GDM1 (cell line): ENCODE measurements around the gene NUB1.
A peak's percentile ranks its signal among the peaks of the same experiment; 100 is the strongest.

ENCODE experiments used
- DNase-seq: peaks from one replicate; lab custom pipeline; 2025; lab: John Stamatoyannopoulos, UW

The NUB1 gene

DNA sequence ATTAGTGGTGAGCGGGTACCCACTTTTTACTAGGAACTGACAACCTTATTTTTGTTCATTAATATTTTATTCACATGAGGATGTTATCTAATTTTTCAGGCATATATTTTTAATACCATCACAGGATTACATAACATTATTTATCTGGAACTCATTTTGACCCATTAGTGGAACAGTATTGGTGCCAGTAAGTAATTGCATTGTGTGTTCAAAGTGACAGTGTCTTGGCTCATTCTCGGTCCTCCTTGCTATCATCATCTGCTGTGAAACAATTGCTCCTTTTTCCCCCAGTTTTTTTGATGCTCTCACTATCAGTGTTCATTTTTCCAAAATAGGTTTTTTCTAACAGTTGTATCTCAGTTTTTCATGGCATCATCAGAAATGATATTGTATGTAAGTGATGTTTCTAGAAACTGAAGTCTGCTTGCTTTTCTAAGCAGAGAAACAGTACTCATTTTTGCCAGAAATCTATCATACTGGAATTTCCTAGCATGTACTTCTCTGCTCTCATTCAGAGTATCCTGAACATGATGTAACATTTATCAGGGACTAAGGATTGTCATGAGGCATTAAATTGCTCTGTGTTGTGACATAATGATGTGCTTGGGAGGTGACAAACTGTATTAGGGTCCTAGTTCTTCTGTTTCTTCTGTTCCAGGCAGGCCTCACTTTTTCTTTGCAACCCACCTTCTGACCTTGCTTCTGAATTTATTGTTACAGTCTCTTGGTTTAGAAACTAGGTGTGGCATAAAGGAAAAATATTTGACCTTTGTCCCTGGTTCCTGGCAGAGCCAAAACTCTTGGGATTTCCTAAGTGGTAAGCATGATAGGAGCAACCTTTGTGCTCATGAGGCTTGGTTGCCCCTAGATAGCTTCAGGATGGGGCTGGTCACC, 4.2 kb downstream of the NUB1 start:
- DNase-seq, result no peak

DNA sequence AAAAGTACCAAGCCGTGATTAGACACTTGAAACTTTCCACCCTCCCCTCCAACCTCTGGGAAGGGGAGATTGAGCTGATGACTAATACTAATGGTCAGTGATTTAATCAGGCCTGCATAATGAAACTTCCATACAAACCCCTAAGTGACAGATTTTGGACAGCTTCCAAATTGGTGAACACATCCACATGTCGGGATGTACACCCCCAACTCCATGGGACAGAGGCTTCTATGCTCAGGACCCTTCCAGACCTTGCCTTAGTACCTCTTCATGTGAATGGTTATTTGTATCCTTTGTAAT, 4.8 kb downstream of the NUB1 start:
- no peak for DNase-seq

DNA sequence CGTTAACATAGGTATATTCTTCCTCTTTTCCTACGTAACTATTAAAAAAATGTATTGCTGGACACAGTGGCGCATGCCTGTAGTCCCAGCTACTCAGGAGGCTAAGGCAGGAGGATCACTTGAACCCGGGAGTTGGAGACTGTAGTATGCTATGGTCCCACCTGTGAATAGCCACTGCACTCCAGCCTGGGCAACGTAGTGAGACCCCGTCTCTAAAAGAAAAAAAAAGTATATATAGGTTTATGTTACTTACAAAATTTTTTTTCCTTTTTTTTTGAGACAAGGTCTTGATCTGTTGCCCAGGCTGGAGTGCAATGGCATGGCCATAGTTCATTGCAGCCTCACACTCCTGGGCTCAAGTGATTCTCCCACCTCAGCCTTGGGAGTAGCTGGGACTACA, 5.6 kb downstream of the NUB1 start:
- no peak for DNase-seq

DNA sequence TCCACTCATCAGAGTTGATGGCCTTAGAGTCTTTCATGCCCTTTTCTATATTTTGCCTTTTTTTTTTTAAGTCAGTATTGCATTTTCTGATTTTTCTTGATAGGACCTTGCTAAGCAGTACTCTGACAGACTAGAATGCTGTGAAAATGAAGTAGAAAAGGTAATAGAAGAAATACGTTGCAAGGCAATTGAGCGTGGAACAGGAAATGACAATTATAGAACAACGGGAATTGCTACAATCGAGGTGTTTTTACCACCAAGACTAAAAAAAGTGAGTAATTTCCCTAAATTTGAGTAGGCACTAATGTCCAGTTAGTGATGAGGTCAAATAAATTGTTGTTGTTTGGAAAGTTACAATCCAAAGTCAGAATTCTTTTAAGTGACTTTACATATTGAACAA, 7.4 kb downstream of the NUB1 start:
- DNase-seq, result no peak

DNA sequence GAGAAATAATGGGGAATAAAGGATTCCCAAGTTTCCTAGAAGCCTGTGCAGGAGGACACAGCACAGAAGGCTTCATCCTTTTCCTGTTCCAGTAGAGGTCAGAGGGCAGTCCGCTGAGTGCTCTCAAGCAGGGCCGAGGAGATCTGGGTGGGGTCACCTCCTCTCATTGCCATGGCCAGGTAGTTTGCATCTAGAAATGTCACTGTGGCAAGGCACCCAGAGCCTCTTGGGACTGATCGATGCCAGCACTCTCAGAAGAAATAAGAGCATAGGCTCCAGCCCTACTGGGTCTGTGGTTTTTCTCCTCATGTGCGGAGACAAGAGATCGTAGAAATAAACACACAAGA, 7.9 kb downstream of the NUB1 start:
- no peak for DNase-seq

DNA sequence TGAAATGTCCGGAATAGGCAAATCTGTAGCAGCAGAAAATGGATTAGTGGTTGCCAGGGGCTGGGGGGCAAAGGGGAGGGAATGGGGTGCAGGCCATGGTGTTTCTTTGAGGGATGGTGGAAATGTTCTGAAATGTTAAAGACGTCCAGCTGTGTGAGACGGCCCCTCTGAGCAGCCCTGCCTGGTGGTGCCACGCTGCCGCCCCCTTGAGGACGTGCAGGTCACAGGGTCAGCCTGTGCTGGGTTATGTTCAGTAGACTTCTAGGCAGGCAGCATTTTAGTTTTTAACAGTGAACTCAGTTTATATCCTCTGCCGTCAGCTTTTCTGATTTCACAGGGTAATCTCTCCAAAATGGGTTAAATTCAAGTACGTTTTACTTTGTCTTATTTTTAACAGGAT, 9.4 kb downstream of the NUB1 start:
- no peak for DNase-seq

DNA sequence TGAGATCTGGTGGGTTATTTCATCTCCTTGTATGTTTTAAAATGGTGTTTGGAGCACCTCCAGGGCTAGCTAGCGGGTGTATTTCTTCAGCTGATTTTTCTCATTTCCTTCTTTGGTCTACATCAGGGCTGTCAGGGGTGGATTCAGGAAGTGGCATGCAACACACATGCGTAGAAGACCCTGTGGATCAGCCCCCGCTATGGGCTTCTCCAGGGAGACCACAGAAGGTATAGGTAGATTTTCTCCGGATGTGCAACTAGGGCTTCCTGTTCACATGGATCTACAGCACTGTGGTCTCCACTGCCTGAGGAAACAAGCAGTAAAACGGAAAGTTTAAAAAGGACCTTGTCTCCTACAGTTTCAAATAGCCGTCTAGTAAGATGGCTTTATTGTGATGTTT, 10.4 kb downstream of the NUB1 start:
- peak; percentile 81 for DNase-seq

DNA sequence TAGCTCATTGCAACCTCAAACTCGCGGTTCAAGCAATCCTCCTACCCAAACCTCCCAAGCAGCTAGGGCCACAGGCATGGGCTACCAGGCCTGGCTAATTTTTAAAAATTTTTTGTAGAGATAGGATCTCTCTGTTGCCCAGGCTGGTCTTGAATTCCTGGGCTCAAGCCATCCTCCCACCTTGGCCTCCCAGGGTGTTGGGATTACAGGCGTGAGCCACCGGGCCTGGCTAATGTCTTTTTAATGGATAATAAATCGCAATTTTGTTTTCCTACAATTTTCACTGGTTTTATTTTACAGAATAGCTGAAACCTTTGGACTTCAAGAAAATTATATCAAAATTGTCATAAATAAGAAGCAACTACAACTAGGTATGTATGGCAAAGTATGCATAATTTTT, 10.9 kb downstream of the NUB1 start:
- DNase-seq, result no peak

DNA sequence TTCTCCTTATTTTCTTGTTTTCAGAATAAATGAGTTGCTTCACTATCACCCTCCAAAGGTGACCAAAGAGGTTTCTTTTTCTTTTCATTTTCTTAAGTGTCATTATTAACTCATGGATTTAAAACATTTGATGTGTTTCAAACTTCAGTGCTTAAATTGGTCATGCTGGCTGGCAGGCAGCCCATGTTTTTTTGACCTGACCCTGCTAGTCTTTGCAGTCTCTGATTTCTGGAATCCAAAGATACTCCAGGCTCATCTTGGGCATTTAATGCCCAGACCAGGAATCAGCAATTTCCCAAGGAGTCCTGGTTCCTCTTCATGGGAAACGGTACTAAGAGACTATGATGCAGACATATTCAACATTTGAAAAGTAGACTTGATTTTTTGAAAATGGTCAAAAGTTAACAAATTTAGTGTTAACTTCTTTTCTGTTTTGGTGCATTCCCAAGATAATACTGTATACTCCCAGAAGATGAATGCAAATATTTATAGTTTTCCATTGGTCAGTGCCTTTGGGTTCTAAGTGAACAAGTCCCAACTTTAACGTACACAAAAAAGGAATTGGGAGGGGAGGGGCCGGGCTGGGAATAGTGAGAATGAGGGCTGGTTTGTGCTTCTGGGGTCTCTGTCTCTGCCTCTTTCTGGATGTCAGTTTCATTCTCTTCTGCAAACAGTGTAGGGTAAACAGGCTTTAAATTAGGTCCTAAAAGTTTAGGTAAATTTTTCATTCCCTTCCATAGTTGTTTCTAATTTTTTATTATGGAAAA, 19.8 kb downstream of the NUB1 start:
- DNase-seq, result no peak

DNA sequence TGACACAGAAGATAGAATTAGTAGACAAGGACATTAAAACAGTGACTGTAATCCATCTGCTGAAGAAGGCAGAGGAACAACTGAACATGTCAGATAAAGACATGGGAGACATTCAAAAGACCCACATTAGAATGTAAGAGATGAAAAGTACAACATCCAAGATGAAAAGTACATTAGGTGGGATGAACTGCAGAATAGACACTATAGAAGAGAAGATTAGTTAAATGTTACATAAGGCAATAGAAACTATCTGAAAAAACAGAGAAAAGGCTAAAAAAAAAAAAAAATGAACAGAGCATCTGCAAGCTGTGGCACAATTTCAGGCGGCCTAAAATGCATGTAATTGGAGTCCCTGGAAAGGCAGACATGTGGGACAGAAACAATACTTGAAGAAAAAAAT, 21.6 kb downstream of the NUB1 start:
- DNase-seq, result no peak

DNA sequence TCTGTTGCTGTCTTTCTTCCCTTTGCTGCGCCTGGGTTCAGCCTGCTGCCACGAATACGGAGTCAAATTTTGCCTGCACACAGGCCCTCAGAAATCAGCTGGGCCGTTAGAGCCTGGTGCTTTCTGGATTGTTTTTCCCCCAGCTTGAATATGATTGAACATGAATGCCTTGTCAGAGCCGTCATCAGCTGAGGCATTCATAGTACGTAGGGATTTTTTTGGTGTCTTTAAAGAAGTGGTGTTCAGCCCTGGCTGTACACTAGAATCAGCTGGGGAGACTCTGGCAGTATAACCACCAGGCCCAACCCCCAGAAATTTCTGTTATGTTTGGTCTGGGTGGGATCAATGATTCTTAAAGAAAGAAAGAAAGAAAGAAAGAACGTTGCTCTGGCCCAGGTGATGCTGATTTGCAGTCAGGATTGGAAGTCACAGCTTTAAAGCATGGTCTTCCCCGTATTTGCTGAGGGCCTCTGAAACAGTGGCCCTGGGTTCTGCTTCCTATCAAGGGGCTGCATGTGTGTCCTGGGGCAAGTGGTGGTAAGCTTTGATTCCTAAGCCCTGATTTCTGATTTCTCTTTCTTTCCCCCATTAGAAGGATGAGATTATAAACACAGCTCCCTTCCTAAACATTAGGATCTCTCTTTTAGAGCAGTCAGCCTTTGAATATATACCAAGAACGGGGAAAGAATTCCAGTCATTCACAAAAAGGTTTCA, 24.7 kb downstream of the NUB1 start:
- DNase-seq, result no peak

DNA sequence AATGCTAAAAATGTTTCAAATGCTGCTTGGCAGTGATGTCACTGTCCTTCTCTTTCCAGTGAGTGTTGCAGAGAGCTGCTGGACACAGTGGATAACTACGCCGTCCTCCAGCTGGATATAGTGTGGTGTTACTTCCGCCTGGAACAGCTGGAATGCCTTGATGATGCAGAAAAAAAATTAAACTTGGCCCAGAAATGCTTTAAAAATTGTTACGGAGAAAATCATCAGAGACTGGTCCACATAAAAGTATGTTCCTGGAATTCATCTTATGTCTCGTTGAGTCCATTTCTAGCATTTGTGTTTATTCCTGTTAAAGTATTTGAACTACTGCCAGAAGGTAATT, 25.2 kb downstream of the NUB1 start:
- DNase-seq, result no peak

DNA sequence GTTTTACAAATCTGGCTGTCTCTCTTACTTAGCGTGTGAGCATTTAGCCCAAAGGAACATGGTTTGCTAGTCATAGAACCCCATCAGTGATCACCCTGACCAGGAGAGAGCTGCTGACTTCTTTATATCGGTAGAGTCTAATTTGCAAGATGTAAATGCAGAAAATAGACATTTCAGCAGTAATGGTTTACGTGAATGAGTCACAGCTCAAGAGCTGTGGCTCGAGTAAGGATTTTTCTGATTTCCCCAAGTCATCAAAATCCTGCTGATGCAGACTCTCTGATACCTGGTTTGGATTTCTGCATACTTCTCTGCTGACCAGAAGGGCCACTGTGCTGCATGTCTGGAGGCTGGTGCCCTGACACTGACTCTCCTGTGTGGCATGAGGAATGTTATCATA, 25.7 kb downstream of the NUB1 start:
- DNase-seq, result no peak

DNA sequence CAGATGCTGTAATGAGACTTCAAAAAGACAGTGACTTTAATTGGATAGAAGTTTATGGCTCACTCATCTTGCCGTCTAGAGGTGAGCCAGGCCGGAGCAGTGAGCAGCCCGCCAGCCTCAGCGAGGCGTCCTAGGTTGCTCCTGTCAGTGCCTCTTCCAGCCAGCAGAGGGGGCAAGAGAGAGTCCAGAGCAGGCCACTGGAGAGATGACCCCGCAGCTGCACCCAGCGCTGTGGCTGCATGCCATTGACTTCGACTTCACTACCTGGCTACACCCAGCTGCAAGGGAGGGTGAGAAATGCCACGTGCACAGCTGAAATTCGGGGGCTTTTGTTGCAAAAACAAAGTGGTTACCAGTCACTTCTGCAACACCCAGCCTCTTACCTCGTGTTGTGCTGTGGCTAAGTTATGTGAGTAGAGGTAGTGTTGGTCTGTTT, 26.5 kb downstream of the NUB1 start:
- peak; percentile 31 for DNase-seq

DNA sequence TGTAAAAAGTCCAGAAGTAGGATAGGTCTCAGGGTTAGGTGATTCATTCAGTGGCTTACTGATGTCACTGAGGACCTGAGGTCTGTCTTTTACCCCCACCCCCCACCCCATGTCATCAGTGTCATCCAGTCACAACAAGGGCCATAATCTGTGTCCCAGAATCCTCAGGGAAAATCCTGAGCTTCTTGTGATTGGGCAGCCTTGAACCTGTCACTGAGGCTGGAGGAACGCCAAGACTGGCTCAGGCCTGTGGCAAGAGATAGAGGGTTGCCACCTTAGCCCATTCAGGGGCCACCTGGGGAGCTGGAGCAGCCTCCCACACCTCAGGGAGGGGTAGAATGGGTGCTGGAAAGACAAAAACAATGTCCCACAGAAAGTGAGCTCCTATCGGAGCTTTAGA, 29.7 kb downstream of the NUB1 start:
- no peak for DNase-seq

DNA sequence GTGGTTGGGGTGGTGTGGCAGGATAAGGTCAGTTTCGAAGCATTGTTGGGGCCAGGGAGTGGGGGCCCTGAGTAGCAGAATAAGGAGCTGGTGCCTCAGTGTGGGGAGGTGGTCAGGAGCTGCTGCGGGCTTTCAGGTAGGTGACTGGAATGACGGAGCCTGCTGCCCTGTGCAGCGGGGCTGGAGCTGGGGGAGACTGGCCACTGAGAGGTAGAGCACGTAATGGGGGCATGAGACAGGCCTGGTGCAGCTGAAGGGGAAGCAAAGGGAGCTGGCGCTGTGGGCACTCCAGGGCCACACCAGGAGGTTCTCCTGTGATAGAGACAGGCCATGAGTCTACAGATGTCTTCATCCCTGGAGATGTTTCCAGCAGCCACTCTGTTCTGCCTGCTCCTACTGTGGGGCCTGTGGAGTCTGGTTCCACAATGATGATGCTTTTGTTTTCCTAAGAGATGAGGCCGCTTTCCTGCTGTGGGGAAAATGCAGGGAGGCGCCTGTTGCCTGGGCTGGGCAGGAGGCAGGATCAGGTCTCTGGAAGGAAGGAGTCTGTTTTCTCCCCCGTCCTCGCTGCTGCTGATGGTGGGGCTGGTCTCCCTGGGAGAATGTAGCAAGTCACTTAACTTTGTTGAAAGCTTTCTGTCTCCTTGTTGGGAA, 31.1 kb downstream of the NUB1 start:
- no peak for DNase-seq

DNA sequence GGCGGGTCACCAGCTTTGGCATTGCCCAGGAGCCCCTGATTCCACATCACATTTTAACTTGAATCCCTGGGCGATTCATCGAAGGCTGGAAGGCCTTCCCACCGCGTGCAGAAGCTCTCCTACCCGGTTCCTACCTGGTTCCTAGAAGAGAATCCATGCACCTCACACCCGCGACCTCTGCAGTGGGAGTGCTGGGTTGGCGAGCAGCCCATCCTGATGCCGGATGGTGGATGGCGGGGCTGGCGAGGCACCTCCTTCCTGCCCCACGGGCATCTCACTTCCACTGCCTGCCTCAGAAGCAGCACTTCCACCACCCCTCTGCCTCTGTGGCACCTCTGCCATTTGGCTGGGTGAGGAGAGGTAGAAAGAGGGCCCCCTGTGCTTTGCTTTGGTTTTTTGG, 32.0 kb downstream of the NUB1 start:
- DNase-seq, result no peak

DNA sequence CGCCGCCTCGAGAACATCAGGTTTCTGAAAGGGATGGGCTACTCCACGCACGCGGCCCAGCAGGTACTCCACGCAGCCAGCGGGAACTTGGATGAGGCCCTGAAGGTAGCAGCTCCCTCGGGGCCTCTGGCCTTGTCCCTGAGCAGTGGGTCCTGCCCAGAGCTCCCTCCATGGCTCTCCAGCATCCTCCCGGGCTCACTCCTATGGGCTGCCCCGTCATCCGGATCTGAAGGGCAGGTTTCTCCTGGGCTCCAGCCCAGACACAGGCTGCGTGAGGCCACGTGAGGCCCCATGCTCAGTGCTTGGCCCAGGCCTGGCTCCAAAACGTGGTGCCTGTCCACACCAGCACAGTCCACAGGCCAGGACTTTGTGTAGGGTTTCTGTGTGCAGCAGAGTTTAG, 32.5 kb downstream of the NUB1 start:
- no peak for DNase-seq

DNA sequence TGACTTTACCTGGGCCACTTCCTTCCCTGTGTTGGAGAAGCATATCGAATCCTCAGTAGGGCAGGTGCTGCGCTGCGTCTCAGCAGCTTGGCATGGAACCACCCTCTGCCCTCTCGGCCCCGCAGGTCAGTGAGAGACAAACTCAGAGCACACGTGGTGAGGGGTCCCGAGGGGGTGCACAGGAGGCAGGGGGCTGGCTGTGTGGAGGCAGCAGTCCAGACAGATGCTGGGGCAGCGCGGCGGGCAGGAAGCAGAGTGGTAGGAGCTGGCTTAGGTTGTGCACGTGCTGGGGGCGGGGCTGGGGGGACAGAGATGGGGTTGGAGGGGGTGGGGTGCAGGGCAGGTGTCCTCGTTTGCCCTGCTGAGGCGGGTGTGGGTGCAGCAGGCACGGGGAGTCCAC, 33.1 kb downstream of the NUB1 start:
- DNase-seq, result no peak

DNA sequence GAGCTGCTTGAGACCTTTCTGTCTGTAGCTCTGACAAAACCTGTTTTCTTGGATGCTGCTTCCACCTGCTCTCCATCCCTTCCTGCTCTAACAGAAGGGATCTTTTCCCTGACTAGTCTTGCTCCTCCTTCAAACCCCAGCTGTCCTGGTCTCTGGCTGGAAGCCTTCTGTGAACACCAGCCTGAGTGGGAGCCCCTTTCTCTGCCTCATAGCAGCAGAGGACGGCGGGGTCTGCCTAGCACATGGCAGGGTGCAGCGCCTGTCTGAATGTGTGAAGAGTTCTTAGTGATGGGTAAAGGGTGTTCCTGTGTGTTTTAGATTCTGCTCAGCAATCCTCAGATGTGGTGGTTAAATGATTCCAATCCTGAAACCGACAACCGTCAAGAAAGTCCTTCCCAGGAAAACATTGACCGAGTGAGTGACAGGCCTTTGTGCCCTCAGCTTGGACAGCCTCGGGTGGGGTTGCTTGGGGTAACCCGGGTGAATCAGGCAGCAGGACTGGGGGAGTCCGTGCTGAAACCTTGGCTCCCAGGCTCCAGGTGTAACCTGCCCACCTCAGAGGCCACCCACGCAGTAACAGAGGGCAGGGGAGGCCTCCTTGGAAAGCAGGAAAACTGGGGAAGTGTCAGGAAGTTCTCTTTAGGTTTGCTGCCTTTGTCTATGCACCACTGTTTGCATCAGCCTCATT, 34.1 kb downstream of the NUB1 start:
- no peak for DNase-seq

DNA sequence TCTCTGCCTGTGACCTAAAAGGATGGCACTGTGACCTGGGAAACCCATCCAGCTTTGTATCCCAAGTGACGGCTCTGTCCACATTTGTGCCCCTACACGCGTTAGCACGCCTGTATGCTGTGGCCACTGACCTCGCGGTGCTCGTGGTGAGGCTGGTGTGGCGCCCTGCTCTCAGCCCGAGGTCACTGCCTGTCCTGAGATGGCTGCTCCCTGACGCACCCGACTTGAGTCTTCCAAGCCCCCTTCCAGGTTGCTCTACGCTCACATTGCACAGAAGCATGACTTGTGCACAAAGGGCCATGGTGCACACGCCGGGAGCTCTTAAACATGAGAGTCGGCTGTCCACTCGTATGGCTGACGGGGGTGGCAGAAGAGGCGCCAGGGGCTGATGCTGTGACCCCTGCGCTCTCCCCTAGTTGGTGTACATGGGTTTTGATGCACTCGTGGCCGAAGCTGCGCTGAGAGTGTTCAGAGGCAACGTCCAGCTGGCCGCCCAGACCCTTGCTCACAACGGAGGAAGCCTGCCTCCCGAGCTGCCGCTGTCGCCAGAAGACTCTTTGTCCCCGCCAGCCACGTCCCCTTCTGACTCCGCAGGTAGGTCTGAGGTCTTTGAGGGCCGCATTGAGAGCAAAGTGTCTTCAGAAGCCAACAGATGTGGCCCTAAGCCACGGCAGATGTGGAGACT, 34.7 kb downstream of the NUB1 start:
- DNase-seq, result no peak

DNA sequence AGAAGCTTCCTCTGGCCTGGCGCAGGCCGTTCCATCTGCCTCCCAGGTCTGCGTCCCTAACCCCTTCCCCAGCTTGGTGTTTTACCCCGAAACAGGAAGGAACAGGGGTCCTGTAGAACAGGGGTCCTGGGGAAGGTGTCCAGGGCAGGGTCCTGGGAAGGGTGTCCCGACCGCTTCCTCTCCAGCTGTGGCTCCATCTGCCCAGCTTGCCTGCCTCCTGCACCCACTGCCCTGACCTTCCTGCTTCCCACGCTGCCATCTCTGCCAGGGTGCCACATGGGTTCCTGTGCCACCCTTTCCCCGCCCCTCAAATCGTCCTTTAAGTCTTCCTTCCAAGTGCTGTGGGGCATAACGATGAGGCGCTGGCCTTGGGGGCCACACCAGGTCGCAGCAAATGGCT, 35.8 kb downstream of the NUB1 start:
- DNase-seq, result no peak
